GM18868 (cell line): ENCODE results near the gene ARMC6.
"Not testable (repeated sequence)": the region's sequence is repeated elsewhere in the genome, so short reads cannot be mapped to it uniquely, and the experiment has no call there.

Experiments used
- ATAC-seq: cut with Tn5 transposase; IDR thresholded peaks from one replicate; pipeline ENCODE4 v1.9.1; 2021; ENCODE audit warnings: mild to moderate bottlenecking, moderate library complexity; ENCODE audit not compliant: unreplicated experiment

The ARMC6 gene

DNA sequence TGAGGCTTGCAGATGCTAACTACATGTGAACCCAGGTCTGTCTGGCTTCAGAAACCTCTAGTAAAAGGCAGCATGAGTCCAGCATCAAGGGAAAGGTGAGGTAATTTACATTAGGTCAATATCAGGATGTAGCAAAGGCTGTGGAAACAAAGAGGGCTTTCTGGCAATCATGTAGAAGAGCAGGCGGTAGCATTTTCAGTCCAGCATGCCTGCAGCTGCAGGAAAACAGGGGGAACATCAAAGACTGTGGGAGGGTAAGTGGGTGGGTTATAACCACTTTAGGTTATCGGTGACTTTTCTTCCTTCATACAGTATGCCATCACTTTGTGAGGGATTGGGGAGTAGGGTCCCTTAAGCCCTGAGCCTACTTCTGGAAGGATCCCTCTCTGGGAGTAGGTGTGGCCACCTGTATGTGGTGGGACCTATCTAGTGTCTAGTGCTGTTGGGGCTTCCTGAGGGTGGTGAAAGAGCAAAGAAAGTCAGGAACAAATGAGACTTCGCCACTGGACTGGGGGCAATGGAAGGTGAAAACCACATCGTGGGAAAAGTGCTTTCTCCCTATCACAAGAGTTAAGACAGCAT lies 10.9 kb upstream of the ARMC6 start:
- ATAC-seq: no peak

DNA sequence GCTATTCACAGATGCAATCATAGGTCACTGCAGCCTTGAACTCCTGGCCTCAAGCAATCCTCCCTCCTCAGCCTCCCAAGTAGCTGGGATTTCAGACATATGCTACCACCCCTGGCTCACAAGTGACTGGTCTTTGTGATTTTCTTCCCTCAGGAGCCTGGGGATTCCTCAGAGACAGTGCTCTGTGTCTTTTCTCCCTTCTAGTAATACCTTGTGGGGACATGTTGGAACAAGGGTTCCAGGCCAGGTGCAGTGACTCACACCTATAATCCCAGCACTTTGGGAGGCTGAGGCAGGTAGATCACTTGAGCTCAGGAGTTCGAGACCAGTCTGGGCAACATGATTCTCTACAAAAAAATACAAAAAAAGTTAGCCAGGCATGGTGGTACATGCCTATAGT lies 10.0 kb upstream of the ARMC6 start:
- not testable (repeated sequence) for ATAC-seq

DNA sequence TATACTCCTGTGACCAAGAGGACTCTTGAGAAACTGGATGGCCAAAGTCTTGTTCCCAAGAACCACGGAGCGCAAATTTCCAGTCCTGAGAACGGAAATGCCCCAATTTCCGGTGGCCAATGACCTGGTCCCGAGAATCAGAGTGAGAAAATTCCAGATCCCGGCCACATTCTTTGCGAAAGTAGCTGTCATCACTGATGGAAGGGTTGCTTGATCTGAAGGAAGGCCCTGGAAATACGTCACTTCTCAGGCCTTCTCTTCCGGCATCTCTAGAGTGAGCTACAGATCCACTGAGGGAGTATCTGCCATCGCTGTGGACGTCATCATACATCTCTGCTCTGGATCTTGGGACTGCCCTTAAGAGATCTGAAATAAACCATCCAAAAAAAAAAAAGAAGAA lies 7.5 kb upstream of the ARMC6 start:
- ATAC-seq: no peak

DNA sequence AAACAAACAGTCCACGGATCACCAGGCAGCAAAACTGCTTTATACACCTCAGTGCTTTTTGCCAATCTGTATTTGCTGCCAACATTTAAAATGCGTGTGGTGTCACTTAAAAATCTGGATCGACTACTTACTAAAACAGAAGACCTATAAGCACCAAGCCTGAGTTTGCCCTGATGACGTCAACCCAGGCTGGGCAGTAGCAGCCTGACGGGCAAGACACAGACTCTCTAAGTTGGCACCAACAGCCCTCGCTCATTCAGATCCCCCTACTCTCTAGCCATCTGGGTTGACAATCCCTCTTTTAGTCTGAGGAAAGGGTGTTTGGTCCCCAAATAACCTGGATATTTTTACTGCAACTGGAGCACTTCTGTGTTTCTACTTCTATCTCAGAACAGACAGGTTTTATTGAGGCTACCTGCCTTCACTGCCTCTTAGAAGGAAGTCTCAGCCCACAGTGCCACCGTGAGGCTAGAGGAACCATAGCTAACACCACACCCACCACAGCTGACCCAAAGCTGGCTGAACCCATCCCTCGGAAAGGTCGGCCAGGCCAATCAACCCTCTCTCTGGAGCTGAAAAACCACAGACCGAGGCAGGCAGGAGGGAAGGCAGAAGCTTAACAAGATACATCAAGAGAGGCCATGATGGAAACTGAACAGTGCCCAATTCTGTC lies 7.0 kb upstream of the ARMC6 start:
- ATAC-seq: no peak

DNA sequence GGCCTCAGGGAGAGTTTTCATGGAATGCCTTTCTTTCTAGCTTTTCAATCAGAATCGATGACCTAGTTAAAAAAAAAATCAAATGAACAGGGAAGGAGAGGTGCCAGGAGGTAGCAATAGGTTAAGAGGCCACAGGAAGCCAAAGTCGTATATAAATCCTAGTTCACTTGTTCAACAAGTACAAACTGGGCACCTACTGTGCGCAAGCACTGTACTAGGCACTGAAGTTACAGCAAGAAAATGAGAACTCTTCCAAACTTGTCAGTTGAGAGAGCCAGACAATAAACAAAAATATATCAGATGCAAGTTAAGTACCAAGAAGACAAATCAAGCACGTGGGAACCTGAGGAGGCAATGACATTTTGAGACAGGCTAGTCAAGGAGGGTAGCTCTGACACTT lies 6.2 kb upstream of the ARMC6 start:
- no peak for ATAC-seq

DNA sequence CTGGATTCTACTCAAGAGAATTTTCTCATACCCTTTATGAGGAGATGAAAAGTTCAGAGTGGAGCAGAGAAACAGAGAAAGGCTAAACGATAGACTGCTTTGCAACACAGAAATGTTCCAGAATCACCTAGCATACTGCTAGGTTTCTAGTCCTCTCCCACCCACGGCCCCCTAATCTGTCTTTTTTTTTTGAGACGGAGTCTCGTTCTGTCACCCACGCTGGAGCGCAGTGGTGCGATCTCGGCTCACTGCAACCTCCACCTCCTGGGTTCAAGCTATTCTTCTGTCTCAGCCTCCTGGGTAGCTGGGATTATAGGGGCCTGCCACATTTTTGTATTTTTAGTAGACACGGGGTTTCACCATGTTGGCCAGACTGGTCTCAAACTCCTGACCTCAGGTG lies 4.9 kb upstream of the ARMC6 start:
- no peak for ATAC-seq

DNA sequence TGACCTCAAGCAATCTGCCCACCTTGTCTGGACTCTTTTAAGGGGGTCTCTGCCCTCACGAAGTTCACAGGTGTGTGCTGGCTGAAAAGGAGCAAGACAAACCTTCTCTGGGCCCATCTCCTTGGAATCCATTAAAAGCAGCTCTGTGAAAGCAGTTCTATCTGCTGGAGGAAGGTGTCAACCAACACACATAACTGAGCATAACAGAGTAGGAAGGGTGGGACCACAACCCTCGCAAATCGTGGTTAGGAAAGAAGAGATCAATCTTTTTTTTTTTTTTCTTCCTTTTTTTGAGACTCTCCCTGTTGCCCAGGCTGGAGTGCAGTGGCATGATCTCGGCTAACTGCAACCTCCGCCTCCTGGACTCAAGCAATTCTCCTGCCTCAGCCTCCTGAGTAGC lies 1.5 kb upstream of the ARMC6 start:
- ATAC-seq: no peak

DNA sequence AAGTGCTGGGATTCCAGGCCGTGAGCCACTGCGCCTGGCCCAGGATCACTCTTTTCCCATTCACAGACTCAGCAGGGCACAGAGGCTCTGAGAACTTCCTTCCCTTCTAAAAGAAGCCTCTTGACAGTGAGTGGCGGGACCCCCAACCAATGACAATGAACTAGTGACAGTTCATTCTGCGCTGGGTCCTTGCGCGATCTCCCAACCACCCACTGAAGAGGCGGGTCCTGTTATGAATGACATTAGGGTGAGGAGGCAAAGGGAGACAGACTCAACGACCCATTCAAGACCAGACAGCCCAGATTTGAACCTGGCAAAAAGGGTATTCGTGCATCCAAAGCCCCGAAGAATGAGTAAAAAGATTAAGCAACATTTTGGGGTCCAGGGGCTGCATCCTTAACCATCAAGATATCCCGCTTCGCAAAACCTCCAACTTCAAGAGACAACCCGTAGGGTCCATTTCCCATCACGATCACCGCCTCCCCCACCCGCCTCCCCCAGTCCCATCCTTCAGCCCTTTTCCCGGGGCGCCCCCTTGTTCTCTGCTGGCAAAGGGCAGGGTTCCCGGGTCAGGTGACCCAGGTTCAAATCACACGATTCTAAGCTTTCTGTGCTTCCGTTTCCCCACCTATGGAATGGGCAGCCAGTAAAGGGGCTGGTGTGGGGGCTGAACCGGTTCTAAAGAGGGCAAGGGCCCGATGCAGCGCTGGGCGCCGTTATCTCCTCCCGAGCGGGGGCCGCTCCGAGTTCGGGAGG lies 805 bp upstream of the ARMC6 start:
- ATAC-seq: peak; percentile 64

DNA sequence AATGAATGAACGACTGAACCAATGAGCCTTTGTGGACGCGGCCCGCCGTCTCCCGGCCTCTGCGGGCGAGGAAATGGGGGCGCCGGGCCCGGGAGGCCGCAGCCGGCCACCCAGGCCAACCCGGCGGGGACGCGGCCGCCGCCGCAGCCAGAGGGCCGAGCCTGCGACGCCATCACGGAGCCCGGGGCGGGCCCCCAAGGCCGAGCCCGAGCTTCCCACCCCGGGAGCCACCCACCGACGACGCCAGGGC lies 302 bp upstream of the ARMC6 start:
- no peak for ATAC-seq

DNA sequence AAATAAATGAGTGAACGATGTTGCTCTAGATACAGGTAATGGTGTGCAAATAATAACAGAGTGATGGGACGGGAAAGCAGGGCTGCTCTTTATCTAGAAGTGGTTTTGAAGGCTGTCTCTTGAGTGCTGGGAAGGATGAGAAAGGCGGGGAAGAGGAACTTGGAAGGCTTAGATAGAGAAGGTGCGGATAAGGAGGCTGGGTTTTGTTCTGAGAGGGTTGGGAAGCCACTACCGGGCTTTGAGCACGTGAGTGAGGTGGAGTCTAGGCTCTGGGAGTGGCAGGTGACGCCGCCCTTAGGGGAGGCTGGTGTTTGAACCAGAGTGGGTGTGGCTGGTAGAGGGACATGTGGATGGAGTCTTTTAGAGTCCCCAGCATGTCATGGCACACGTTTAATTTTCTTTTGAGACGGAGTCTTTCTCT lies 811 bp downstream of the ARMC6 start:
- peak; percentile 51 for ATAC-seq

DNA sequence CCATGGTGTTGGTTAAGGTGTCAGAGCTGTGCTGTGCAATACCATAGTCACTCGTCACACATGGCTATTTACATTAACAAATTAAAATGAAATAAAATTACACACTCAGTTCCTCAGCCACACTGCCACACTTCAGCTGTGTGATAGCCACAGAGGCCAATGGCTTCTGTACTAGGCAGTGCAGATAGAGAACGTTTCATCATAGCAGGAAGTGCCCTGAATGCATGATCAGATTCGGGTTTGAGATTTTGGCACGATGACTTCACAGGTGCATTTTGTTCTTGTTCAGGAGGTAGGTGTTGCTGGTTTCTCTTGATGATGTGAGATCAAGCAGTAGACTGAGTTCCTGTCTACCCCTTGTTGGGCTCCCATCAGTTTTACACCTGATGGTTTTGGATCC lies 6.5 kb downstream of the ARMC6 start:
- no peak for ATAC-seq

DNA sequence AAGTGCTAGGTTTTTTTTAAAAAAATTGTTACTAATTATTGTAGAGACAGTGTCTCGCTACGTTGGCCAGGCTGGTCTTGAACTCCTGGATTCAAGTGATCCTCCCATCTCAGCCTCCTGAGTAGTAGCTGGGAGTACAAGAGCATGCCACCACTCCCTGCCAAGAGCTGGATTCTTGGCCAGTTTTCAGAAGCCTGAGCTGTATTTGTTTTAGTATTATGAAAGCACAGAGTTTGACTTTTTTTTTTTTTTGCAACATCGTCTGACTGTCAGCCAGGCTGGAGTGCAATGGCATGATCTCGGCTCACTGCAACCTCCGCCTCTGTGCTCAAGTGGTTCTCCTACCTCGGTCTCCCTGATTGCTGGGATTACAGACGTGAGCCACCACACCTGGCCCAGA lies 7.0 kb downstream of the ARMC6 start:
- no peak for ATAC-seq

DNA sequence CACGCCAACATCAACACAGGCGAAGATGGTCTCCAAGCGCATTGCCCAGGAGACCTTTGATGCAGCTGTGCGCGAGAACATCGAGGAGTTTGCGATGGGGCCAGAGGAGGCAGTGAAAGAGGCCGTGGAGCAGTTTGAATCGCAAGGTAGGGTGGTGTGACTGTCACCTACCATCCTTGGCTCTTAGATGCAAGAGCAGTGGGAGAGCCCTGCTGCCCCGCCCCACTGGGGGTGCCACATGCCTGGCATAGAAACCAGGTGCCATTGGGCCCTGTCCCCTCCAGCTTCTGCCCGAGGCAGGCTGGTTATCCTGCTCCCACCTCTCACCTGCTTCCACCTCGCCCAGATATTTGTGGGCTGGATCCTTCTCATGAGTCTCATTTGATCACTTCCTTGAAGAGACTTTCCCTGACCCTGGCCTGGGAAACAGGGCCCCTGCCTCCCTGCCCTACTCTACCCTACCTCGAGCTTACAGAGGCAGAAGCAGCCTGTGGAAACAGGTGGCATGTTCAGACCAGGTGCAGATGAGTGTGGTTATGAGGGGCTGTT lies 9.4 kb downstream of the ARMC6 start:
- no peak for ATAC-seq

DNA sequence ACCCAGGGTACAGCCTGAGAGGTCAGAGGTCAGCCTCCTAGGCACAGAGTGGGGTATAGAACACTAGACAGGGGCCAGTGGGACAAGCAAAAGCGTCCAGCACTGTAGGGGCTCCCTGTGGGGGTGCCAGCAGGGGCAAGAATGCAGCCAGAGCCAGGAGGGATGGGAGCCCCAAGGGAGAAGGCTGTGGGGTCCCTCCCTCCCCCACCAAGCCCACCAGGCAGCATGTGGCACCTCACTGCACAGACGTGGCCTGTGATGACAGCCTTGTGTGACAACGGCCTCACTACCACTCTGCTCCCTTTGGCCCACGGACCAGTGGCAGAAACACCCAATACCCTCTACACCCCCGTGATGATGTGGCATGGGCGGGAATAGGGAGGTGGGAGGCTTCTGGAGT lies 10.1 kb downstream of the ARMC6 start:
- no peak for ATAC-seq

DNA sequence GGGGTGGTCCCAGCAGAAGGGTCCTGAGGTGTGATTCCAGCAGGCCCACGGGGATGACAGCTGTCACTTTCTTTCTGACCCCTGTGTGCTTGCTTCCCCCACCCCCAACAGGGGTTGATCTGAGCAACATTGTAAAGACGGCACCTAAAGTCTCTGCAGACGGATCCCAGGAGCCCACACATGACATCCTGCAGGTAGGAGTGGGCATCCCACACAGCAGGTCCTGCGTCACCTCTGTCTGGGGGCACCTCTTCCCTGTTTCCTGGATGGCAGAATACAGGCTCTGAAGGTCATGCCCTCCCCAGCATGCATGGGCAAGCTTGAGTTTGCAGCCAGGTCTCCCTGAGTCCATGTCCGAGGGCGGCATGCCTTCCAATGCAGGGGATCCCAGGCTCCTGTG lies 10.5 kb downstream of the ARMC6 start:
- ATAC-seq: no peak

DNA sequence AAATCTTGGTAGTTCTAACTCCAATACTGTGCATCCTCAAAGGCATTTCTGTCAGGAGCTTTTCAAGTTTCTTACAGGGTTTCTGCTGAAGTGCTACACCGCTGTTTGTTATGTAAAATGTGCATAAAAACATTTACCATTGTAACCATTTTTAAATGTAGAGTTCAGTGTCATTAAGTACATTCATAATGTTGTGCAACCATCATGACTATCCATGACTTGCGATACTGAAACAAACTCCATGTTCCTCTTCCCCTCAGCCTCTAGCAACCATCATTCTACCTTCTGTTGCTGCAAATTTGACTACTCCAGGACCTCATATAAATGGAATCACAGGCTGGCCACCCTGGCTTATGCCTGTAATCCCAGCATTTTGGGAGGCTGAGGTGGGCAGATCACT lies 16.0 kb downstream of the ARMC6 start:
- no peak for ATAC-seq

DNA sequence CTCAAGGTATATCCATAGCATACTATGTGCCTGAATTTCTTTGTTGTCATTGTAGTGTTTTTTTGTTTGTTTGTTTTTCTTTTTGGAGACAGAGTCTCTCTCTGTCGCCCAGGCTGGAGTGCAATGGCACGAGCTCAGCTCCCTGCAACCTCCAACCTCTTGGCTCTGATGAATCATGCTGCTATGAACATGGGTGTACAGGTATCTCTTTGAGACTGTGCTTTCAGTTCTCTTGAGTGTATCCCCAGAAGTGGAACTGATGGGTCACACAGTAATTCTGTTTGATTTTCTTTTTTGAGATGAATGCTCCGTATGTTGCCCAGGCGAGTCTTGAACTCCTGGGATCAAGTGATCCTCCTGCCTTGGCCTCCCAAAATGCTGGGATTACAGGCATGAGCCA lies 16.7 kb downstream of the ARMC6 start:
- no peak for ATAC-seq

DNA sequence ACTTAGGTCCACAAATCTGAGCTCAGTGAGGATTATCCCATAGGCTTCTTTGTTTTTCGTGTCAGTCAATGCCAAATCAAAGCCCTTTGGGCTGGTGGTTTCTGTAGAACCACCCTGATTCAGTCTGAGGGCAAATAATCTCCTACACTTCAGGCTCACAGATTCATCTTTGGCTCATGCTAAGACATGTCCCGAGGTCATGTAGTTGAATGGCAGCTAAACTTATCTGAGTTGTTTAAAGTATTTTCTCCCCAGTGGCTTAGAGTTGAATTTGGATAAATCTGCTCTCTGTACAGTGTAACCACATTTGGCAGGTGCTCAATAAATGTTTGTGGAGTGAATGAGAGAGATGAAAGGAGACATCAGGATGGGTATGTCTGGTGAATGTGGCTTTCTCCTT lies 17.3 kb downstream of the ARMC6 start:
- no peak for ATAC-seq

DNA sequence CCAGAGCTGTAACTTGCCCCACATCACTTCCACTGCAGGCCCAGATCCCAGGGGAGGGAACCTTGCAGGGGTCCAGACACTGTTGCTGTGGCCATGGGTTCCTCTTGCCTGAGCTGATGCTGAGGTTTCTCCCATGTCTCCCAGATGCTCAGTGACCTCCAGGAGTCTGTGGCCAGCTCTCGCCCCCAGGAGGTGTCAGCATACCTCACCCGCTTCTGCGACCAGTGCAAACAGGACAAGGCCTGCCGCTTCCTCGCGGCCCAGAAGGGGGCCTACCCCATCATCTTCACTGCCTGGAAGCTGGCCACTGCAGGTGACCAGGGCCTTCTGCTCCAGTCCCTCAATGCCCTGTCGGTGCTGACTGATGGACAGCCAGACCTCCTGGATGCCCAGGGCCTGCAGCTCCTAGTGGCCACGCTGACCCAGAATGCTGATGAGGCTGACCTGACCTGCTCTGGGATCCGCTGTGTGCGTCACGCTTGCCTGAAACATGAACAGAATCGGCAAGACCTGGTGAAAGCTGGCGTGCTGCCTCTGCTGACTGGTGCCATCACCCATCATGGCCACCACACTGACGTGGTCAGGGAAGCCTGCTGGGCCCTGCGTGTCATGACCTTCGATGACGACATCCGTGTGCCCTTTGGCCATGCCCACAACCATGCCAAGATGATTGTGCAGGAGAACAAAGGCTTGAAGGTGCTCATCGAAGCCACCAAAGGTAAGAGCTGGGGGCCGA lies 18.2 kb downstream of the ARMC6 start:
- no peak for ATAC-seq

DNA sequence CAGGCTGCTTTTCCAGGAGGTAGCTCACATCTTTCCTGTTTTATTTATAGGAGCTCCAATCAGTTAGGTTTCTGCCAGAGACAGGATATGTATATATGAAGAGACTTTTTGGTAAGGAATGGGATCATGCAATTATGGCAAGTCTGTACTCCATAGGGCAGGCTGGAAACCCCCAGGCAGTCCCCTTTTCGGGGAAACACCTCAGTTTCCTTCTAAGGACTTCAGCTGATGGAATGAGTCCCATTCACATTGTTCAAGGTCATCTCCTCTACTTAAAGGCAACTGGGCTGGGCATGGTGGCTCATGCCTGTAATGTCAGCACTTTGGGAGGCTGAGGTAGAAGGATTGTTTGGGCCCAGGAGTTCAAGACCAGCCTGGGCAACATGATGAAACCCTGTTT lies 19.5 kb downstream of the ARMC6 start:
- no peak for ATAC-seq

DNA sequence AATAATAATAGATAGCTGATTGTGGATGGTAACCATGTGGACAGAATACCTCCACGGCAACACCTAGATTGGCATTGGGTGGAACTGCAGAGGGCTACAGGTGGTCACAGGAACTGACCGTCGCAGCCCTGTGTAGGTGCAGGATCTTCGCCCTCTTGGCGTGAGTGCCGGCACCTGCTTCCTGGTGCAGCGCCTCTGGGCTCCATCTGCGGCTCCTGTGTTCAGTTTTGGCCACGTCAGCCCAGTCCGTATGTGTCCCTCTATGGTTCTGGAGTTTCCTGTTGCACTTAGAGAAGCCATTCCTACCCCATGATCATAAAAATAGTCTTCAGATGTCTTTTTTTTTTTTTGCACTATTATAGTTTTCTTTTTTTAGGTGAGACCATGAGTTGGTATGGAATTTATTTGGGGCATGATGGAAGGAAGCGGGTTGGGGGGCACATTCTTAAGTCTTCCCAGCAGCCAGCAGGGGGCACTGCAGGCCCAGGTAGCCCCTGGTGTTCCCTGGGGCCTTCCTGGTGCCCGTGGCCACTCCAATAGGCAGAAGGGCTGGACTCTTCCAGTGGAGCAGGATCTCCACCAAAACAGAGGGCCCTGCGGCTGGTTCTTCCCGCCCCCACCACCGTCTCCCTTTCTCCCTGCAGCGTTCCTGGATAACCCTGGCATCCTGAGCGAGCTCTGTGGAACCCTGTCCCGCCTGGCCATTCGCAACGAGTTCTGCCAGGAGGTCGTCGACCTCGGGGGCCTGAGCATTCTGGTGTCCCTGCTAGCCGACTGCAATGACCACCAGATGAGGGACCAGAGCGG lies 20.3 kb downstream of the ARMC6 start:
- no peak for ATAC-seq
